ENCODE results near the gene DHX16. TPM values are rescaled to one million over a fixed set of nuclear protein-coding genes. Genes with fewer than 3 reads are reported as not detected.

DHX16 gene
- total RNA-seq, 6 experiments from 2014 or later = 33.7 to 36.7 (median 35.5) TPM

GRCh38 chr6:30641048-30641447 lies 31.8 kb downstream of the DHX16 start:
- TF ChIP-seq CTCF (IDR thresholded peaks at IDR 0.05) = no peak
- DNase-seq = no peak
- Mint-ChIP-seq H3K9me3 (no peaks in the 10 kb centered on the region), H3K27ac (no peak overlapping the region), H3K4me3 (no peak overlapping the region), H3K27me3 (ENCODE audit: insufficient read depth) (no peaks in the 10 kb centered on the region; the same call in 1 of the 2 replicates), H3K4me1 (ENCODE audit: low read depth) (peaks cover 5% of the 10 kb centered on the region), H3K36me3 (ENCODE audit: low read depth) (peaks cover 5% of the 10 kb centered on the region)

- Mint-ChIP-seq H3K36me3 (ENCODE audit: low read depth) (no peaks in the 10 kb centered on the region; the same call in none of the 2 replicates), H3K4me3 (no peak overlapping the region), H3K27ac (no peak overlapping the region), H3K4me1 (ENCODE audit: low read depth) (no peaks in the 10 kb centered on the region), H3K9me3 (no peaks in the 10 kb centered on the region), H3K27me3 (ENCODE audit: insufficient read depth) (no peaks in the 10 kb centered on the region; the same call in 1 of the 2 replicates)
- TF ChIP-seq CTCF (IDR thresholded peaks at IDR 0.05) = peak; percentile 19; the same call in 1 of the 2 replicates
- DNase-seq = no peak
Measured at GRCh38 chr6:30640481-30640880, 32.3 kb downstream of the DHX16 start.

GRCh38 chr6:30635834-30636233 lies 37.0 kb downstream of the DHX16 start:
- peaks cover 7% of the 10 kb centered on the region for H3K4me1 Mint-ChIP-seq (ENCODE audit: low read depth)
- no peak overlapping the region for H3K27ac Mint-ChIP-seq
- no peak overlapping the region for H3K4me3 Mint-ChIP-seq
- no peak for DNase-seq
- H3K9me3 Mint-ChIP-seq = no peaks in the 10 kb centered on the region
- peaks cover 3% of the 10 kb centered on the region; the same call in 1 of the 2 replicates for H3K27me3 Mint-ChIP-seq (ENCODE audit: insufficient read depth)
- no peak for TF ChIP-seq CTCF (IDR thresholded peaks at IDR 0.05)
- peaks cover 23% of the 10 kb centered on the region for H3K36me3 Mint-ChIP-seq (ENCODE audit: low read depth)

GRCh38 chr6:30626484-30627366 lies 46.1 kb downstream of the DHX16 start, which contains the start of gene ATAT1:
Gene ATAT1, plus strand, starts transcription at chr6:30626874.
- Mint-ChIP-seq H3K27ac (peak within 1 kb of the TSS; percentile 89), H3K27me3 (ENCODE audit: insufficient read depth) (no peaks in the 10 kb centered on the region), H3K4me1 (ENCODE audit: low read depth) (peaks cover 23% of the 10 kb centered on the region), H3K36me3 (ENCODE audit: low read depth) (peaks cover 29% of the 10 kb centered on the region), H3K9me3 (no peaks in the 10 kb centered on the region), H3K4me3 (peak within 1 kb of the TSS; percentile 88)
- DNase-seq = peak; percentile 72
- peak; percentile 66 for TF ChIP-seq CTCF (IDR thresholded peaks at IDR 0.05)

- Mint-ChIP-seq H3K4me3 (no peak overlapping the region), H3K4me1 (ENCODE audit: low read depth) (peaks cover 19% of the 10 kb centered on the region), H3K9me3 (no peaks in the 10 kb centered on the region), H3K27me3 (ENCODE audit: insufficient read depth) (no peaks in the 10 kb centered on the region), H3K36me3 (ENCODE audit: low read depth) (peaks cover 21% of the 10 kb centered on the region), H3K27ac (no peak overlapping the region)
- DNase-seq = no peak
- no peak for TF ChIP-seq CTCF (IDR thresholded peaks at IDR 0.05)
Measured at GRCh38 chr6:30625511-30625910, 47.3 kb downstream of the DHX16 start.
